Measurements from ENCODE around the gene ESYT2.

ESYT2 gene

GRCh38 chr7:158747408-158747807, 81.9 kb downstream of the ESYT2 start:
- H3K4me3 ChIP-seq (ENCODE audit: insufficient read depth, low read depth, low read length) = no peak overlapping the region
- H3K36me3 ChIP-seq (ENCODE audit: control insufficient read depth, insufficient read depth, low read length) = peaks cover 7% of the 10 kb centered on the region
- 95 to 96% methylated on average over 9 to 10 of the region's 10 CpGs for WGBS, 2 experiments
- H3K9me3 ChIP-seq (ENCODE audit: control insufficient read depth, low read length) = no peaks in the 10 kb centered on the region
- H3K27me3 ChIP-seq (ENCODE audit: control insufficient read depth, insufficient read depth, low read length, poor library complexity, severe bottlenecking) = no peaks in the 10 kb centered on the region
- H3K4me1 ChIP-seq (ENCODE audit: control insufficient read depth, insufficient read depth, low read length) = no peaks in the 10 kb centered on the region
- no peak overlapping the region for H3K27ac ChIP-seq (ENCODE audit: insufficient read depth, low read depth, low read length, poor library complexity, severe bottlenecking)

- Histone ChIP-seq H3K36me3 (ENCODE audit: control insufficient read depth, insufficient read depth, low read length) (peaks cover 7% of the 10 kb centered on the region), H3K4me3 (ENCODE audit: insufficient read depth, low read depth, low read length) (no peak overlapping the region), H3K9me3 (ENCODE audit: control insufficient read depth, low read length) (no peaks in the 10 kb centered on the region), H3K4me1 (ENCODE audit: control insufficient read depth, insufficient read depth, low read length) (no peaks in the 10 kb centered on the region), H3K27ac (ENCODE audit: insufficient read depth, low read depth, low read length, poor library complexity, severe bottlenecking) (no peak overlapping the region), H3K27me3 (ENCODE audit: control insufficient read depth, insufficient read depth, low read length, poor library complexity, severe bottlenecking) (no peaks in the 10 kb centered on the region)
- 90 to 92% methylated on average over 9 of the region's 9 CpGs for WGBS, 2 experiments
Observed at GRCh38 chr7:158746957-158747356, 82.4 kb downstream of the ESYT2 start.

GRCh38 chr7:158745057-158745715, 84.1 kb downstream of the ESYT2 start:
- 84 to 86% methylated on average over 10 of the region's 10 CpGs for WGBS, 2 experiments
- Histone ChIP-seq H3K27ac (ENCODE audit: insufficient read depth, low read depth, low read length, poor library complexity, severe bottlenecking) (no peak overlapping the region), H3K4me1 (ENCODE audit: control insufficient read depth, insufficient read depth, low read length) (no peaks in the 10 kb centered on the region), H3K4me3 (ENCODE audit: insufficient read depth, low read depth, low read length) (no peak overlapping the region), H3K27me3 (ENCODE audit: control insufficient read depth, insufficient read depth, low read length, poor library complexity, severe bottlenecking) (no peaks in the 10 kb centered on the region), H3K36me3 (ENCODE audit: control insufficient read depth, insufficient read depth, low read length) (peaks cover 7% of the 10 kb centered on the region), H3K9me3 (ENCODE audit: control insufficient read depth, low read length) (no peaks in the 10 kb centered on the region)

- H3K9me3 ChIP-seq (ENCODE audit: control insufficient read depth, low read length) = no peaks in the 10 kb centered on the region
- H3K36me3 ChIP-seq (ENCODE audit: control insufficient read depth, insufficient read depth, low read length) = peaks cover 13% of the 10 kb centered on the region
- no peaks in the 10 kb centered on the region for H3K4me1 ChIP-seq (ENCODE audit: control insufficient read depth, insufficient read depth, low read length)
- H3K4me3 ChIP-seq (ENCODE audit: insufficient read depth, low read depth, low read length) = no peak overlapping the region
- 95 to 99% methylated on average over 3 to 4 of the region's 4 CpGs for WGBS, 2 experiments
- no peak overlapping the region for H3K27ac ChIP-seq (ENCODE audit: insufficient read depth, low read depth, low read length, poor library complexity, severe bottlenecking)
- H3K27me3 ChIP-seq (ENCODE audit: control insufficient read depth, insufficient read depth, low read length, poor library complexity, severe bottlenecking) = no peaks in the 10 kb centered on the region
Observed at GRCh38 chr7:158744070-158744469, 85.2 kb downstream of the ESYT2 start.

- H3K36me3 ChIP-seq (ENCODE audit: control insufficient read depth, insufficient read depth, low read length) = peaks cover 13% of the 10 kb centered on the region
- no peaks in the 10 kb centered on the region for H3K4me1 ChIP-seq (ENCODE audit: control insufficient read depth, insufficient read depth, low read length)
- 93 to 94% methylated on average over 17 of the region's 17 CpGs for WGBS, 2 experiments
- no peak overlapping the region for H3K4me3 ChIP-seq (ENCODE audit: insufficient read depth, low read depth, low read length)
- H3K27ac ChIP-seq (ENCODE audit: insufficient read depth, low read depth, low read length, poor library complexity, severe bottlenecking) = no peak overlapping the region
- H3K27me3 ChIP-seq (ENCODE audit: control insufficient read depth, insufficient read depth, low read length, poor library complexity, severe bottlenecking) = no peaks in the 10 kb centered on the region
- H3K9me3 ChIP-seq (ENCODE audit: control insufficient read depth, low read length) = no peaks in the 10 kb centered on the region
Observed at GRCh38 chr7:158743219-158743618, 86.1 kb downstream of the ESYT2 start.

GRCh38 chr7:158742065-158742821, 87.1 kb downstream of the ESYT2 start:
- Histone ChIP-seq H3K27ac (ENCODE audit: insufficient read depth, low read depth, low read length, poor library complexity, severe bottlenecking) (no peak overlapping the region), H3K4me1 (ENCODE audit: control insufficient read depth, insufficient read depth, low read length) (no peaks in the 10 kb centered on the region), H3K27me3 (ENCODE audit: control insufficient read depth, insufficient read depth, low read length, poor library complexity, severe bottlenecking) (no peaks in the 10 kb centered on the region), H3K36me3 (ENCODE audit: control insufficient read depth, insufficient read depth, low read length) (peaks cover 16% of the 10 kb centered on the region), H3K4me3 (ENCODE audit: insufficient read depth, low read depth, low read length) (no peak overlapping the region), H3K9me3 (ENCODE audit: control insufficient read depth, low read length) (no peaks in the 10 kb centered on the region)
- 96% methylated on average over 19 of the region's 19 CpGs for WGBS, 2 experiments

- H3K27me3 ChIP-seq (ENCODE audit: control insufficient read depth, insufficient read depth, low read length, poor library complexity, severe bottlenecking) = no peaks in the 10 kb centered on the region
- no peak overlapping the region for H3K27ac ChIP-seq (ENCODE audit: insufficient read depth, low read depth, low read length, poor library complexity, severe bottlenecking)
- no peaks in the 10 kb centered on the region for H3K9me3 ChIP-seq (ENCODE audit: control insufficient read depth, low read length)
- H3K36me3 ChIP-seq (ENCODE audit: control insufficient read depth, insufficient read depth, low read length) = peaks cover 19% of the 10 kb centered on the region
- WGBS, 2 experiments = 94 to 96% methylated on average over 14 of the region's 14 CpGs
- H3K4me1 ChIP-seq (ENCODE audit: control insufficient read depth, insufficient read depth, low read length) = no peaks in the 10 kb centered on the region
- H3K4me3 ChIP-seq (ENCODE audit: insufficient read depth, low read depth, low read length) = no peak overlapping the region
Observed at GRCh38 chr7:158741294-158741666, 88.0 kb downstream of the ESYT2 start.

GRCh38 chr7:158740657-158741293, 88.5 kb downstream of the ESYT2 start:
- H3K4me1 ChIP-seq (ENCODE audit: control insufficient read depth, insufficient read depth, low read length) = no peaks in the 10 kb centered on the region
- 90 to 92% methylated on average over 16 of the region's 16 CpGs for WGBS, 2 experiments
- H3K9me3 ChIP-seq (ENCODE audit: control insufficient read depth, low read length) = no peaks in the 10 kb centered on the region
- H3K27ac ChIP-seq (ENCODE audit: insufficient read depth, low read depth, low read length, poor library complexity, severe bottlenecking) = no peak overlapping the region
- peaks cover 19% of the 10 kb centered on the region for H3K36me3 ChIP-seq (ENCODE audit: control insufficient read depth, insufficient read depth, low read length)
- no peak overlapping the region for H3K4me3 ChIP-seq (ENCODE audit: insufficient read depth, low read depth, low read length)
- H3K27me3 ChIP-seq (ENCODE audit: control insufficient read depth, insufficient read depth, low read length, poor library complexity, severe bottlenecking) = no peaks in the 10 kb centered on the region

GRCh38 chr7:158740013-158740656, 89.2 kb downstream of the ESYT2 start:
- Histone ChIP-seq H3K36me3 (ENCODE audit: control insufficient read depth, insufficient read depth, low read length) (peaks cover 19% of the 10 kb centered on the region), H3K4me1 (ENCODE audit: control insufficient read depth, insufficient read depth, low read length) (no peaks in the 10 kb centered on the region), H3K27me3 (ENCODE audit: control insufficient read depth, insufficient read depth, low read length, poor library complexity, severe bottlenecking) (no peaks in the 10 kb centered on the region), H3K9me3 (ENCODE audit: control insufficient read depth, low read length) (no peaks in the 10 kb centered on the region), H3K27ac (ENCODE audit: insufficient read depth, low read depth, low read length, poor library complexity, severe bottlenecking) (no peak overlapping the region), H3K4me3 (ENCODE audit: insufficient read depth, low read depth, low read length) (no peak overlapping the region)
- 87% methylated on average over 15 of the region's 15 CpGs for WGBS, 2 experiments

GRCh38 chr7:158738841-158739240, 90.5 kb downstream of the ESYT2 start:
- no peaks in the 10 kb centered on the region for H3K4me1 ChIP-seq (ENCODE audit: control insufficient read depth, insufficient read depth, low read length)
- H3K9me3 ChIP-seq (ENCODE audit: control insufficient read depth, low read length) = no peaks in the 10 kb centered on the region
- 96% methylated on average over 15 of the region's 15 CpGs for WGBS, 2 experiments
- peaks cover 16% of the 10 kb centered on the region for H3K36me3 ChIP-seq (ENCODE audit: control insufficient read depth, insufficient read depth, low read length)
- no peak overlapping the region for H3K27ac ChIP-seq (ENCODE audit: insufficient read depth, low read depth, low read length, poor library complexity, severe bottlenecking)
- H3K4me3 ChIP-seq (ENCODE audit: insufficient read depth, low read depth, low read length) = no peak overlapping the region
- no peaks in the 10 kb centered on the region for H3K27me3 ChIP-seq (ENCODE audit: control insufficient read depth, insufficient read depth, low read length, poor library complexity, severe bottlenecking)
